ENCODE measurements around the gene JAG2.

JAG2 gene

GRCh38 chr14:105148604-105149145 is 19.9 kb downstream of the JAG2 start:
- DNase-seq = no peak

- no peak for DNase-seq
These were observed 20.6 kb downstream of the JAG2 start for GRCh38 chr14:105147671-105148603.

GRCh38 chr14:105146976-105147635 is 21.5 kb downstream of the JAG2 start:
- no peak for DNase-seq

GRCh38 chr14:105146181-105146975 is 22.2 kb downstream of the JAG2 start:
- no peak for DNase-seq

GRCh38 chr14:105145381-105146180 is 23.0 kb downstream of the JAG2 start:
- no peak for DNase-seq

- no peak for DNase-seq
These were observed 23.8 kb downstream of the JAG2 start for GRCh38 chr14:105144666-105145380.

GRCh38 chr14:105144026-105144665 is 24.4 kb downstream of the JAG2 start:
- no peak for DNase-seq

GRCh38 chr14:105143451-105144025 is 25.0 kb downstream of the JAG2 start:
- no peak for DNase-seq

- no peak for DNase-seq
These were observed 25.7 kb downstream of the JAG2 start for GRCh38 chr14:105142651-105143450.

- DNase-seq = no peak
These were observed 26.9 kb downstream of the JAG2 start for GRCh38 chr14:105141486-105142281.

- no peak for DNase-seq
These were observed 27.6 kb downstream of the JAG2 start for GRCh38 chr14:105141026-105141425.

- DNase-seq = no peak
These were observed 28.0 kb downstream of the JAG2 start for GRCh38 chr14:105140581-105140980.

GRCh38 chr14:105139831-105140239 is 28.7 kb downstream of the JAG2 start:
- no peak for DNase-seq

GRCh38 chr14:105139212-105139825 is 29.3 kb downstream of the JAG2 start:
- no peak for DNase-seq

- DNase-seq = no peak
These were observed 29.9 kb downstream of the JAG2 start for GRCh38 chr14:105138551-105139111.

- no peak for DNase-seq
These were observed 30.5 kb downstream of the JAG2 start for GRCh38 chr14:105138021-105138541.

- no peak for DNase-seq
These were observed 31.0 kb downstream of the JAG2 start for GRCh38 chr14:105137481-105138020.

All from stimulated activated CD4-positive, alpha-beta T cell treated with anti-CD3 and anti-CD28 coated beads, Interleukin-2, amount 100 ng/mL, for 48 hours (primary cell).